HL-60/S4 (cell line): Measurements from ENCODE around the gene ALCAM.

Experiments
- in situ Hi-C: fragments of 300-500 bp; cut with MboI; formaldehyde crosslinking; loops from 2 replicates; pipeline ENCODE4 v1.14.3; 2022; ENCODE audit warnings: low sequenced_read_pairs

ALCAM gene

GRCh38 chr3:105355408-105356061 lies 11.2 kb upstream of the ALCAM start:
- in situ Hi-C loops = no loop called here

GRCh38 chr3:105356396-105356795 lies 10.3 kb upstream of the ALCAM start:
- in situ Hi-C loops = no loop called here

DNA sequence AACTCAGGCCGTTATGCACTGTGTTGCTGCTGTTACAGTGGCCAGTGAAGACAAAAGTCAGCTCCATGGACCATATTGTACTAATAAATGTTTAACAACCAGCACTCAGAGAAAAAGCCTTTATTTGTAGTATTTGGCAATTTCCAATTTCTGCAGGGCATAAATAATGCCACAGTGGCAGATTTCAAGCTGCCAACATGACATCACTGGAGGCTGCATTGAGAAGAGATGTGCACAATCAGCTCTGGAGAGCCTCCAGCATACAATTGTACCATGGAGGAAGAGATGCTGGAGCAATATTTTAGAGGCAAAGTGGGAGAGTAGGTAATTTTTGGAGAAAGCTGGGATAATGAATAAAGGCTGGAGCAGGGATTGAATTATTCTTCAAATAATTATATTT lies 9.7 kb upstream of the ALCAM start:
- in situ Hi-C loops = no loop called here

DNA sequence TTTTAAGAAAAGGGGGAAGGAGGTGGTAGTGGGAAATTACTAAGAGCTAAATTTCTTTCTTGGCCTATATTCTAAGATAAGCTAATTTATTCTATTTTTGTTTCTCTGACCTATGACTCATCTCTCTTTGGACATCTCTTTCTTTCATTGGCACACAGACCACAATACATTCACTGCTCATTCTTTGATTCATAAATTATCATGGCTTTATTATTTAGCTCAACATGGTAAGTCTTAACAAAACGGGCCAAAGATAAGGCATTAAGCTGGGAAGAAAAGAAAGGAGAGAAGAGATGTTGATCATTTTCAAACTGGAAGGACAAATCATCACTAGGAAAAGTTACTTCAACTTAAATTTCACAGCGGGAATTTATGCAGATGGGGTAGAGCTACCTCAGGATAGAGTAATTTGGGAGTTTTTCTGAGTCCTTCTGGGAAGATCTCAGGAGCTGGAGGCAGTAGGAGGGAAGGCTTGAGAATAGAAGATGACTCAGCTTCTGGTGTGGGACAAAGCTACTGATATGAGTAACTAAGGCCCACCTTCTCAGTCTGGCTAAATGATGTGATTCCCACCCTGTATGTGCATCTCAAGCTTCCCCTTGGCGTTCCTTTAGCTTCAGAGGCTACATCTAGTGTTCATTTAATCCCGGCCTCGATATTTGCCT lies 7.5 kb upstream of the ALCAM start:
- in situ Hi-C loops = no loop called here

DNA sequence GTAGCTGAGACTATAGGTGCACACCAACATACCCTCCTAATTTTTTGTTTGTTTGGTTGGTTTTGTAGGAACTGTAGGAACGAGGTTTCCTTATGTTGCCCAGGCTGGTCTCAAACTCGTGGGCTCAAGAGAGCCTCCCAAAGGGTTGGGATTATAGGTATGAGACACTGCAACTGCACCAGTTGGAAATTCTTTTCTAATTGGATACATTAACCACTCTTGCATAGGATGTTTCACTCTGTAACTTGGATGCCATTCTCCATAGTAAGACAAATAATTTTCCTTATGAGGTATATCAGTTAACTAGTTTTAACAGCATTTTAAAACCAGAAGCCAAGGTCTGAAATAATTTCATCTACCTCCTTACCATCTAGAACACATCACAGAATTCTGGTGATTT lies 6.7 kb upstream of the ALCAM start:
- in situ Hi-C loops = no loop called here

DNA sequence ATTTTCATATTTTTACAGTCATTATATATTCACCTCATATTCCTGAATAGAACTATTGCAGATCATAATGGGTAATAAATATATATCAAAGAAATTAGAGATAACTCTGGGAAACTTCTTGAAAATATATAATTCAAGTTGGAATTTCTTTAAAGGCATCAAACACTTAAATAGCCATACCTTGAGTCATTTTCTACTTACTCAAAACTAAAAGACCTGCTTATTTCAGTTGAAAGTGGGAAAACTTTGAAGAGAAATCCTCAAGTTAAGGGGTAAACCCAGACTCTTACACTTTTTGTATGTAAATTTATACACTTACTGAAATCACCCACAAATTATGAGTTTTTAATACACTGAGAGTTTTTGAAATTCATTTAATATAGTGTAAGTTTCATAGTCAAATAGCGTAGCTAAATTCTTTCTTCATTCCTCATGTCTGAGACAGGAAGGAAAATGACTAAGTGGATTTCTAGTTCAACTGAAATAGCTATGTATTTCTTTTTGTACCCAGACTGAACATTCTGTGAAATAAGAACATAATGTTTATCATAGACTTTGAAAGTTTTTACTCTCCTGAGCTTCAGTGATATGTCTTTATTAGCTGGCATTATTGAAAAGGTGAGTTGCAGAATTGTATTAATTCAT lies 4.6 kb upstream of the ALCAM start:
- in situ Hi-C loops = no loop called here

GRCh38 chr3:105364128-105364527 lies 2.6 kb upstream of the ALCAM start:
- in situ Hi-C loops = no loop called here

- in situ Hi-C loops = no loop called here
Observed at GRCh38 chr3:105365081-105365390, 1.7 kb upstream of the ALCAM start.

DNA sequence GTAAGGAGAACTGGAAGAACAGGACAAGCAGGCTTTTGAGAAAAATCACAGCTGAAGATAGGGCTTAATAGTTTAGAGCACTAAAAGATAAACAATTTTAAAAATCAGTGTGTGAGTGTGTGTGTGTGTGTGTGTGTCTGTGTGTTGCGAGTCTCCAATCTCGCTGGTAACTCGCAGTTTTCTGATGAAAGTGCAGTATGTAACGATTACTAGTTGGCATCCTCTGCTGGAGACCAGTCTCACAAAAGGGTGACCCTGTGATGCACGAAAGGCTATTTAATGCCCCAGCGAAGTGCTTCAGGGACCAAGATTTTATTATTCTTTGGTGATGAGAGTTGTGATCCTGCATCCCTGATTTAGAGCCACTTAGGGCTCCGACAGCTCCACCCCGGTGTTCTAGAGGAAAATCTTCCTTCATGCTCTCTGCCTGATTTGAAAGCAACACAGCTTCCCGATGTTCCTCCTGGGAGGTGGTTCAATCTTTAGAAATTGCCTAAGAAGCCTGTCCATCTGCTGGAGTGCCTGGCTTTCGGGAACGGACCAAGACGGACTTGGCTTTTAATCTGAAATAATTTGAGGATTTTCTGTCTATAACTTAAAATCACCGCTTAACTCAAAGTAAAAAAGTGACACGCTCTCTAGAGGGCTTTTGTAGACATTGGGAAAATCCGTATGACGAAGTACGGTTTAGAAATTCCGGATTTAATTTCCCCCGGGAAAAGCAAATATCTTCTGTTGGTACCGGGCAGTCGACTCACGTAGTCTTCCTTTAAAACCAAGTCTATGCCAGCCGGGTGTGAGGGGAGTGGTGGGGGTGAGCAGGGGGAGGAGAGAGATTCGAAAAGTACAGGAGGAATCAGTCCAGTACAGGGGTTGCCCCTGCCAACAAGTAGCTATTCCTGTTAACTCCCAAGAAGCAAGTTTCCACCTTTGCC lies 1.1 kb upstream of the ALCAM start:
- in situ Hi-C loops = no loop called here

DNA sequence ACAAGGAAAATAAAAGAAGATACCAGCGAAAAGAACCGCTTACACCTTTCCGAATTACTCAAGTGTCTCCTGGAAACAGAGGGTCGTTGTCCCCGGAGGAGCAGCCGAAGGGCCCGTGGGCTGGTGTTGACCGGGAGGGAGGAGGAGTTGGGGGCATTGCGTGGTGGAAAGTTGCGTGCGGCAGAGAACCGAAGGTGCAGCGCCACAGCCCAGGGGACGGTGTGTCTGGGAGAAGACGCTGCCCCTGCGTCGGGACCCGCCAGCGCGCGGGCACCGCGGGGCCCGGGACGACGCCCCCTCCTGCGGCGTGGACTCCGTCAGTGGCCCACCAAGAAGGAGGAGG lies 325 bp downstream of the ALCAM start:
- in situ Hi-C loops = no loop called here

- in situ Hi-C loops = no loop called here
Observed at GRCh38 chr3:105367406-105368213, 901 bp downstream of the ALCAM start.

DNA sequence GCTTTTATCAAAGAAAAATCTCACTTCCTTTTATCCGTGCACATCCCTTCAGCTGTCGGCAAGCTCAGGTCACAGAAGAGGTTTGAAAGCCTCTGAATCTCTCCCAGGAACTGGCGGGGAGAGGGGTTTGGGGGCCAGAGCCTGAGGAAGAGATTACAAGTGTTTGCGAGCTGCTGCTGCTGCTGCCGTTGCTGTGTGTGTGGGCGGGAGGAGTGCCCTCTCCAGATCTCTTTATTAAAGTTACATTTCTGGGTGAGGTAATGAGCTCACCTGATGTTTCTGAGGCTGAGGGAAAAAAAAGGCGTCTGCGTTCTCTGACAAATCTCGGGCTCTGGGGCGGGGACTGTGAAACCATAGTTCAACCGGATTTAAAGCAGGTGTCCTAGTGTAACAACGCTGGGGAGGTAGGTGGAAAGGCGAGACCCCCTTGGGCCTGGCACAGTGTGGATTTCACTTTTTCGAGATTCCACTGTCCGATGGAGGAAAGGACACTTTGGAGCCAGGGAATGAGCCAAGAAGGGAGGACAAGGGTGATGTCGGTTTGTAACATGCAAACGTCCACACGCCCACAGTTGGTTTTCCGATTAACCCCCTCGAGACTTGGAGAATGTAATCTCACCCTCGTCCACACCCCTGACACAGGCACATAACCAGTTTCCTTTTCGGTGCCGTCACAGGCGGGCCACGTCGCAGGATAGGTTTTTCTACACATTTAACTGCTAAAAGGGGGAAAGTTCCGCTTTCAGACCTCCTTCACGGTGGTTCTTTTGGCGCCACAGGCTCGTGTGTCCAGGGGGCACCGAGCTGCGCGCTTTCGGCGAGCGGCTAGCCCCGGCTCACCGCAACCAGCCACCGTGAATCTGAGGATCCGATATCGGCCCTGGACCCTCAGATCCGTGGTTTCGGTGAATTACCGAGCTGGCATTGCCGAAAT lies 2.1 kb downstream of the ALCAM start:
- in situ Hi-C loops = no loop called here

GRCh38 chr3:105369500-105370371 lies 3.0 kb downstream of the ALCAM start:
- in situ Hi-C loops = no loop called here

DNA sequence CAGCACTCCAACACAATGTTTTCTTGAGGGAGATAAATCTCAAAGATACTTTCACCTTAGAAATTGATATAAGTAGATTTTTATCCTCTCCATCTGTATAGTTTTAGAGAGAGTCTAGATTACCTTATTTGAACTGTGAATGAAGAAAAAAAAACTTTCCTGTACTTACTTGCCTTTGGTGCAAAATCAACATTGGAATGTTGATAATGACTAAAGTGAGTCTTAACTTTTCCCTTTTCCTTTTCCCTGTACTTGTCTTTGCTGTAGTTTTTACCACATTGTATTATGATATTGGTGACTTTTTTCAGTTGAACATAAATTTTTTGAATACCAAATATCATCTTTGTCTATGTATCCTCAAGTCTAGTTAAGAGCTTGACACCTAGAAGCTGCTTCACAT lies 6.7 kb downstream of the ALCAM start:
- in situ Hi-C loops = no loop called here

GRCh38 chr3:105375750-105376511 lies 9.2 kb downstream of the ALCAM start:
- in situ Hi-C loops = no loop called here

- in situ Hi-C loops = no loop called here
Observed at GRCh38 chr3:105377716-105378115, 11.0 kb downstream of the ALCAM start.

DNA sequence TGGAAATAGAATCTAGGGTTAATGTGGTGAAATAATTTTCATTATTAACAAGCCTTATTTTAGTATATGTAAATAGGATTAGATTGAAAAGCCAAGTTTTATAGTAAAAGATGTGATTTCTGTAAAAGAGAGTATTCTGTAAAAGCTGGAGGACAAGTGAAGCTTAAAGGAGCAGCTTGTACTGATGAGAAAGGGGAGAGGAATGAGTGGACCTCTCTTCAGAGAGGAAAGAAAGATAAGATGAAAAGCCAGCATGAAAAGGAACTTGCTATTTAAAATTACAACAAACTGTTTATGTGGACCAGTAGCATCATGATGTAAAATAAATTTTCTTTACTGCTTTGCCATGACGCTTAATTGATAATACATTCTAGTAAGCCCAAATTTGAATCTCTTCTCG lies 18.5 kb downstream of the ALCAM start:
- in situ Hi-C loops = no loop called here
